HFF-Myc (cell line): ENCODE measurements around the gene CHD9.
A peak's percentile ranks its signal among the peaks of the same experiment; 100 is the strongest.
"Not testable (repeated sequence)": the region's sequence is repeated elsewhere in the genome, so short reads cannot be mapped to it uniquely, and the experiment has no call there.

Source experiments
- DNase-seq: peaks from one replicate; pipeline ENCODE4 v3.0.0-alpha.2; 2011; ENCODE audit warnings: low read depth; ENCODE audit errors: extremely low read depth
- H3K4me3 ChIP-seq: replicated peaks from 2 replicates; pipeline ENCODE4 v1.5.1; 2011; ENCODE audit warnings: low read depth, mild to moderate bottlenecking, control low read depth, low read length
- TF ChIP-seq, protein P1 (sequence below): IDR thresholded peaks from 2 replicates; pipeline ENCODE4 v1.5.1; 2012; ENCODE audit warnings: mild to moderate bottlenecking, low read depth, low read length, control low read depth; ENCODE audit errors: missing control alignments

The CHD9 gene

DNA sequence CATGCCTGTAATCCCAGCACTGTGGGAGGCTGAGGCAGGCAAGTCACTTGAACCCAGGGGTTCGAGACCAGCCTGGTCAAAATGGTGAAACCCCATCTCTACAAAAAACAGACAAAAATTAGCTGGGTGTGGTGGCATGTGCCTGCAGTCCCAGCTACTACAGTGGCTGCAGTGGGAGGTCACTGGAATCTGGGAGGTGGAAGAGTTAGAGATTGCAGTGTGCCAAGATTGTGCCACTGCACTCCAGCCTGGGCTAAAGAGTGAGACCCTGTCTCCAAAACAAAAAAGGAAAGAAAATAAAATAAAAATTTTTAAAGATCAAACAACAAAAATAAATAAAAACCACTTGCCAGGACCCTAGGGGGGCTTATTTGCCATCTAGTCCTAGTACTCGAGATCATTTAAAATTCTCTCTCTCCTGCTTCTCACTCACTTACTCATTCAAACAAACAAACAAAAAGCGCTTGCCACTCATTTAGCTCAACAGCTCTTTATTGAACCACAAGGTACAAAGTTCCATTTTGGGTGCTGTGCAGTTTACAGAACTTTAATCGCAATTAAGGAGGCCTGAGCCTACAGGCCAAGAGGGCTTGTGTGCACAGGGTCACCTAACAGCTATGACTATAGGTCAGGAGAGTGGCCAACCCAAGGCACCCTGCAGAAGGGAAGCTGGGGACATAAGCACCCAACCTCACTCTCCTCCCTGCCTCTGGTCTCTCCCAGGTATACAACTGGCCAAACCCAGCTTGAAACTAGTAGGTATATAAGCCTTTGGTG lies 6.5 kb upstream of the CHD9 start:
- DNase-seq: no peak
- TF ChIP-seq, protein P1, sequence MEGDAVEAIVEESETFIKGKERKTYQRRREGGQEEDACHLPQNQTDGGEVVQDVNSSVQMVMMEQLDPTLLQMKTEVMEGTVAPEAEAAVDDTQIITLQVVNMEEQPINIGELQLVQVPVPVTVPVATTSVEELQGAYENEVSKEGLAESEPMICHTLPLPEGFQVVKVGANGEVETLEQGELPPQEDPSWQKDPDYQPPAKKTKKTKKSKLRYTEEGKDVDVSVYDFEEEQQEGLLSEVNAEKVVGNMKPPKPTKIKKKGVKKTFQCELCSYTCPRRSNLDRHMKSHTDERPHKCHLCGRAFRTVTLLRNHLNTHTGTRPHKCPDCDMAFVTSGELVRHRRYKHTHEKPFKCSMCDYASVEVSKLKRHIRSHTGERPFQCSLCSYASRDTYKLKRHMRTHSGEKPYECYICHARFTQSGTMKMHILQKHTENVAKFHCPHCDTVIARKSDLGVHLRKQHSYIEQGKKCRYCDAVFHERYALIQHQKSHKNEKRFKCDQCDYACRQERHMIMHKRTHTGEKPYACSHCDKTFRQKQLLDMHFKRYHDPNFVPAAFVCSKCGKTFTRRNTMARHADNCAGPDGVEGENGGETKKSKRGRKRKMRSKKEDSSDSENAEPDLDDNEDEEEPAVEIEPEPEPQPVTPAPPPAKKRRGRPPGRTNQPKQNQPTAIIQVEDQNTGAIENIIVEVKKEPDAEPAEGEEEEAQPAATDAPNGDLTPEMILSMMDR: no peak
- no peak overlapping the region for H3K4me3 ChIP-seq

DNA sequence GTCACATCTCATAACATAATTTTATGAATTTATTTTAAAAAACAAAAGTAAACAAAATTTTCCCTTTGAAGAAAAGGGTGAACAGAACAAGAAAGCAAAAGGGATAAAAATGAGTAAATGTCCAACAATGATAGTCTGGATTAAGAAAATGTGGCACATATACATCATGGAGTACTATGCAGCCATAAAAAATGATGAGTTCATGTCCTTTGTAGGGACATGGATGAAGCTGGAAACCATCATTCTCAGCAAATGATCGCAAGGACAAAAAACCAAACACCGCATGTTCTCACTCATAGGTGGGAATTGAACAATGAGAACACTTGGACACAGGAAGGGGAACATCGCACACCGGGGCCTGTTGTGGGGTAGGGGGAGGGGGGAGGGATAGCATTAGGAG lies 3.5 kb upstream of the CHD9 start:
- H3K4me3 ChIP-seq, DNase-seq: not testable (repeated sequence)

GRCh38 chr16:53052519-53053501 lies 2.0 kb upstream of the CHD9 start, which contains the start of gene CHD9NB:
TSS of gene CHD9NB (minus strand) at chr16:53052897. CDS start at chr16:53044158, 8,739 bp downstream.
- peak; percentile 86 for DNase-seq
- TF ChIP-seq, protein P1: no peak
- peak within 1 kb of the TSS; percentile 38 for H3K4me3 ChIP-seq

DNA sequence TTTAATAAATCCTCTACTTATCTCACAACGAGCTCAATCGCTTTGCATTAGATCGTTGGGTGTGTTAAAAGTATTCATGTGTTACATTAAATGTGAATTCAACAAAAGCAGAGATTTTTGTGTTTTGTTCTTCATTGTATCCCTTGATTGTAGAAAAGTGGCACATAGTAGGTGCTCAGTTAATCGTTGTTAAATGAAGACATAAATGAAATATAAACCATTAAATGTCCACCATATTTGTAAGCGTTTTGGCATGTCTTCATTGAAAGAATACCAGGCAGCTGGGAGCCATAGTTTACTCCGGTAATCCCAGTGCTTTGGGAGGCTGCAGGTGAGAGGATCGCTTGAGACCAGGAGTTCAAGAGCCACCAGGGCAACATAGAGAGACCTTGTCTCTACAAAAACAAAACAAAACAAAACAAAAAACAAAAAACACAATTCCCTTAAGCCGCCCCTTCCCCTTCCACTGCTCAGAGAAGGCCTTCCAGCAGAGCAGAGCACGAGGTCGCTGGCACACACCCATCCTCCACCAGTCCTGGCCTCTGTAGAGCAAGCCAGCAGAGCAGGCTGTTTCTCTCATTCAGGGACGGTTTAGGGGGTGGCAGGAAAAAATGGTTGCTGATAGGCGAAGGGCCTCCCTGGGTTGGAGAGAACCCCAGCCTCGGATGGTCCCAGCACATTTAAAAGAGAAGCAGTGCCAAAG lies 673 bp upstream of the CHD9 start:
- H3K4me3 ChIP-seq: peak overlapping the region; percentile 71
- TF ChIP-seq, protein P1: no peak
- DNase-seq: no peak

DNA sequence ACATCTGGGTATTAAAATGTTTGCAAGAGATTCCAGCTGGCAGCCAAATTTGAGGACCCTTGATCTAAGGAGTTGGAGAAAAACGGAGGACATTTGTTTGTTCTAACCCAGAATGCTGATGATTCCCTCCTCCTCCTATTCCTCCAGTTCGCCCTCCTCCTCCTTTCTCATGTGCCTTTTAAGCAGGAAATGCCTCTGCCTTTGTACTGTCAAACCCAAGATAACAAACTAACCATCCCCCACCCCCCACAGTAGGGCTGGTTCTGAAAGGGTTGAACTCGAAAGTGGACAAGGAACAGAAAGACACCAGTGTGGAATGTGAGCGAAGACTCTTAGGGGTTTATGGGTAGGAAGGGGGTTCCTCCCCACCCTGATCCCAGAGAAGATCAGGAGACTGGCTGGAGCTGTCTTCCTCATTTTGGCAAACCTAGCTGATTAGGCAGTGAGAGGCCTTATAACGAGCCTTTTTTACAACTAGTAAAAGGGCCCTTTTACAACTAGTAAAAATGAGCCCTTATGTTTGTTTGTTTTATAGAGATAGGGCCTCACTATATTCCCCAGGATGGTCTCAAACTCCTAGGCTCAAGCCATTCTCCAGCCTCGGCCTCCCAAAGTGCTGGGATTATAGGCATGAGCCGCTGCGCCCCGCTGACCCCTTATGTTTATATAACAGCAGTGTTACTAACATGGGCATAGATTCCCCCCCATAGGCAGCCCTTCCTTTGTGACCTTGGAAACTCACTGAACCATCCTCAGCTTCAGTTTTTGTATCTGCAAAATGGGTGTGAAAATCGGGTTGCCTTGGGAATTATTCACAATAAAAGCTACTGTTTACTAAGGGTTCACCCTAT lies 975 bp downstream of the CHD9 start:
- DNase-seq: no peak
- TF ChIP-seq, protein P1: no peak
- peak overlapping the region; percentile 71 for H3K4me3 ChIP-seq

- TF ChIP-seq, protein P1: no peak
- peak overlapping the region; percentile 71 for H3K4me3 ChIP-seq
- DNase-seq: no peak
Measured at GRCh38 chr16:53056392-53056881, 1.6 kb downstream of the CHD9 start.
